ENCODE data around the gene C7. TPM values are rescaled to one million over a fixed set of nuclear protein-coding genes. Genes with fewer than 3 reads are reported as not detected.
A peak's percentile ranks its signal among the peaks of the same experiment; 100 is the strongest.

Gene C7
- total RNA-seq, 6 experiments from 2014 or later: 49.0 to 191 (median 90.0) TPM

GRCh38 chr5:40915341-40915926, 6.1 kb downstream of the C7 start:
- peak overlapping the region in 1 of 3 donors; percentile 0 for H3K4me3 ChIP-seq
- 37% methylated on average over 3 of the region's 3 CpGs for WGBS (ENCODE audit: insufficient coverage, low coverage, low lambda C conversion rate, missing lambda C conversion rate)
- intact Hi-C loops (cut with DNase I): no loop called here
- no peak overlapping the region for H3K27ac ChIP-seq
- ATAC-seq (peak in 2 of 4 donors; percentile 27 to 49), DNase-seq (no peak)
- no peaks in the 10 kb centered on the region for H3K27me3 ChIP-seq
- TF ChIP-seq CTCF (IDR thresholded peaks at IDR 0.05): no peak
- TF ChIP-seq POLR2A (IDR thresholded peaks at IDR 0.05): no peak
- no peaks in the 10 kb centered on the region for H3K9me3 ChIP-seq
- H3K4me1 ChIP-seq: no peaks in the 10 kb centered on the region
- H3K36me3 ChIP-seq: peaks cover 0 to 1% (median 0%) of the 10 kb centered on the region in 4 donors

- no peak for ATAC-seq
- no peak for DNase-seq
- WGBS (ENCODE audit: insufficient coverage, low coverage, low lambda C conversion rate, missing lambda C conversion rate): 48% methylated on average over 4 of the region's 4 CpGs
- no peaks in the 10 kb centered on the region for H3K9me3 ChIP-seq
- no peaks in the 10 kb centered on the region for H3K27me3 ChIP-seq
- H3K36me3 ChIP-seq: peaks cover 0 to 1% (median 0%) of the 10 kb centered on the region in 4 donors
- no peak overlapping the region for H3K27ac ChIP-seq
- no peak overlapping the region for H3K4me3 ChIP-seq
- TF ChIP-seq POLR2A (IDR thresholded peaks at IDR 0.05) (no peak), CTCF (IDR thresholded peaks at IDR 0.05) (no peak)
- intact Hi-C loops (cut with DNase I): no loop called here
- H3K4me1 ChIP-seq: no peaks in the 10 kb centered on the region
Measured at GRCh38 chr5:40916226-40916625, 6.9 kb downstream of the C7 start.

- WGBS (ENCODE audit: insufficient coverage, low coverage, low lambda C conversion rate, missing lambda C conversion rate): 84% methylated on average over 1 of the region's 2 CpGs
- intact Hi-C loops (cut with DNase I): no loop called here
- ATAC-seq: no peak
Measured at GRCh38 chr5:40928886-40929448, 19.7 kb downstream of the C7 start.

GRCh38 chr5:40932766-40933165, 23.5 kb downstream of the C7 start:
- ATAC-seq: no peak
- DNase-seq: no peak
- 89% methylated on average over 2 of the region's 2 CpGs for WGBS (ENCODE audit: insufficient coverage, low coverage, low lambda C conversion rate, missing lambda C conversion rate)
- intact Hi-C loops (cut with DNase I): no loop called here
- H3K4me1 ChIP-seq: no peaks in the 10 kb centered on the region
- H3K27me3 ChIP-seq: no peaks in the 10 kb centered on the region
- TF ChIP-seq POLR2A (IDR thresholded peaks at IDR 0.05) (no peak), CTCF (IDR thresholded peaks at IDR 0.05) (no peak)
- H3K9me3 ChIP-seq: no peaks in the 10 kb centered on the region
- no peaks in the 10 kb centered on the region for H3K36me3 ChIP-seq
- no peak overlapping the region for H3K4me3 ChIP-seq
- no peak overlapping the region for H3K27ac ChIP-seq

More at GRCh38 chr5:40928886-40929448, 19.7 kb downstream of the C7 start:
- no peak for DNase-seq
- H3K27ac ChIP-seq: no peak overlapping the region
- no peak for TF ChIP-seq POLR2A (IDR thresholded peaks at IDR 0.05)
- no peak for TF ChIP-seq CTCF (IDR thresholded peaks at IDR 0.05)
- no peaks in the 10 kb centered on the region for H3K4me1 ChIP-seq
- no peaks in the 10 kb centered on the region for H3K27me3 ChIP-seq
- no peaks in the 10 kb centered on the region for H3K36me3 ChIP-seq
- no peaks in the 10 kb centered on the region for H3K9me3 ChIP-seq
- H3K4me3 ChIP-seq: no peak overlapping the region

Measured in right lobe of liver (tissue), 6 donors.